Stromal cell of bone marrow (primary cell): ENCODE data around the gene CD300C.
A peak's percentile ranks its signal among the peaks of the same experiment; 100 is the strongest.
"Not testable (repeated sequence)": the region's sequence is repeated elsewhere in the genome, so short reads cannot be mapped to it uniquely, and the experiment has no call there.

ENCODE experiments used
- DNase-seq: peaks from one replicate; pipeline ENCODE4 v3.0.0-alpha.2; 2012; ENCODE audit warnings: low read depth

CD300C gene

DNA sequence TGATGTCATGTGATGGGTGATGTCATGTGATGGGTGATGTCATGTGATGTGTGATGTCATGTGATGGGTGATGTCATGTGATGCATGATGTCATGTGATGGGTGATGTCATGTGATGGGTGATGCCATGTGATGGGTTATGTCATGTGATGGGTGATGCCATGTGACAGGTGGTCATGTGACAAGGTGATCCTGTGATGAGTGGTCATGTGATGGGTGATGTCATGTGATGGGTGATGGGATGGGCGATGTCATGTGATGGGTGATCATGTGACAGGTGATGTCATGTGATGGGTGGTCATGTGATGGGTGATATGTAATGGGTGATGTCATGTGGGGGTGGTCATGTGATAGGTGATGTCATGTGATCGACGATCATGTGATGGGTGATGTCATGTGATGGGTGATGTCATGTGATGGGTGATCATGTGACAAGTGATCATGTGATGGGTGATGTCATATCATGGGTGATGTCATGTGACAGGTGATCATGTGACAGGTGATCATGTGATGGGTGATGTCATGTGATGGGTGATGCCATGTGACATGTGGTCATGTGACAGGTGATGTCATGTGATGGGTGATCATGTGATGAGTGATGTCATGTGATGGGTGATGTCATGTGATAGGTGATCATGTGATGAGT lies 31.8 kb downstream of the CD300C start:
- peak; percentile 9 for DNase-seq

DNA sequence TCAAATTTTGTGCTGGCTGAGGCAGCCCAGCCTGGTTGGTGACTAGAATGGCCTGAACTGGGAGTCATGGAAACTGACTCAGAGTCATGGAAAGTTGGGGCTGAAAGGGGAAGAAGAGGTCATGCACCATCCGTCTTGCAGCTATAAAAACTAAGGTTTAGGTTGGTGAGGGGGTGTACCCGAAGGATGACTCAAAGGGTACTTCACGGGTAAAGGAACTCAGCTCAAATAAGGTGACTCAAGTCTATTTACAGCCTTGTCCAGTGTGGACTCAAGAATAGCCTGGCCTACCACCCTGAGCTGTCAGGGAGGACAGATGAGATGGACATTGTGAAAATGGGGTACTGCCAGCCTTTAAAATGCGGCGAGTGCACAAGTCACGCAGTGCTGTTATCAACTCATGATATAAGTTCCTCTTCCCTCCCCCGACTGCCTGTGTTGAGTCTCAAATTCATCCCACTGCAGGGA lies 33.3 kb downstream of the CD300C start:
- peak; percentile 85 for DNase-seq

DNA sequence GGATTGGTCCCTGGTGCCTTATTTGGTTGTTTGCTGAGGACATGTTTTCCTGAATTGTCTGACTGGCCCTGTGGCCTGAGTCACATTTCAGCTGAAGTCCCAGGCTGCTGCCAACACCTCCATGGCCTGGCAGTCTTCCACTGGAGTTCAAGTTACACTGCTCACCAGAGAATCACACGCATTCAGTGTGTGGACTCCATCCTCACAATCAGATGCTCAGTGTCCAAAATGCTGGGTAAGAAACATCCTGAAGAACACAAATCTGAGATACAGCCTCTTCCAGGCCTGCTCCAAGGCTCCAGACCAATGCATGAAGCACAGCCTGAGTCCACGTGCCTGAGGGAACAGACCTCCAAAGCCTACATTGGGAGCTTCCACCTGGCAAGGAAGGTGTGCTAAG lies 33.9 kb downstream of the CD300C start:
- DNase-seq = peak; percentile 66

DNA sequence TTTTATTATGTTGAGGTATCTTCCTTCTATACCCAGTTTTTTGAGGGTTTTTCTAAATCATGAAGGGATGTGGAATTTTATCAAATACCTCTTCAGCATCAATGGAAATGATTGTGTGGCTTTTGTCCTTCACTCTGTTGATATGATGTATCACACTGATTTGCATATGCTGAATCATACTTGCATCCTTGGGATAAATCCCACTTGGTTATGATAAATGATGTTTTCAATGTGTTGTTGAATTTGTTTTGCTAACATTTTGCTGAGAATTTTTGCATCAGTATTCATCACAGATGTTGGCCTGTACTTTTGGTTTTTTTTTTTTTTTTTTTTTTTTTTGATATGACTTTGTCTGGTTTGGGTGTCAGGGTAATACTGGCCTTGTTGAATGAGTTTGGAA lies 37.8 kb downstream of the CD300C start:
- DNase-seq = no peak

DNA sequence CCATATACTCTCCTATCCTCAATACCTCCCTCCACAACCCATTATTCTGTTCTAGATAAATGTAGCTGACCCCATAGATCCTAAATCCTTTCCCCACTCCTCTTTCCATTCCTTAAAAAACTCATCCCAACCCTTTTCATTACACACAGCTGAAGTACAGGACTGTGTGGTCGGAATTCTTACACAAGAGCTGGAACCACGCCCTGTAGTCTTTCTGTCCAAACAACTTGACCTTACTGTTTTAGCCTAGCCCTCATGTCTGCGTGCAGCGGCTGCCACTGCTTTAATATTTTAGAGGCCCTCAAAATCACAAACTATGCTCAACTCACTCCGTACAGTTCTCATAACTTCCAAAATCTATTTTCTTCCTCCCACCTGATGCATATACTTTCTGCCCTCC lies 42.0 kb downstream of the CD300C start:
- DNase-seq = not testable (repeated sequence)

DNA sequence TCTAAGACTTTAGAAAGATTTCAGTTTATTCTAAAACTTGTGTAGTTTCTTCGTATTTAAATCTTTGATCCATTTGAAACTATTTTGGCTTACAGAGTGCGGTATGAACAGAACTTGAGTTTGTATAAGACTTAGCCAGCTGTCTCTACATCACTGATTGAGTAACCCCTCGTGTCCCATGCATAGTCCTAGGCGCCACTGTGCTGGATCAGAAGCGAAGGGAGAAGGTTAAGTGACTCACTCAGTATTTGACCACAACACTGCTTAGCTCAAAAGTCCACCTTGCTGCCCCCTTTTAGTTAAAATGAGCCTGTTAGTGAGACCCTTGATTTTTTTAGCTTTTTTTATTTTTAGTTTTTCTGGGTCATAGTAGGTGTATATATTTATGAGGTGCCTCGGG lies 43.1 kb downstream of the CD300C start:
- DNase-seq = no peak

DNA sequence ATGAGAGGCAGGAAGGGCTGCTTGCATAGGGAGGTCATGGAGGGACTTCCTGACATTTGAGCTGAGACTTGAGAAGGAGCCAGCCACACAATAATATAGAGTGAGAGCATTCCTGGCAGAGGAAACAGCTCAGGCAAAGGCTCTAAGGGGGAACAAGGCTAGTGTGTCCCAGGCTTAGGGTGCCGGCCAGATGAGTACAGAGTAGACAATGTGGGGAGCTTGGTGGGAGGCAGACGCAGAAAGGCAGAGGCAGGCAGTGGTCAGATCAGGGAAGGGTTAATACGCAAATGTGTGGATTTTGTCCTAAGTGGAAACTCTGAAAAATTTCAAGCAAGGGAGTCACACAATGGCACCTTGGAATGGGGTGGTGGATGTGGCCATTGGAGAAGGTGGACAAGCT lies 45.9 kb downstream of the CD300C start:
- no peak for DNase-seq

DNA sequence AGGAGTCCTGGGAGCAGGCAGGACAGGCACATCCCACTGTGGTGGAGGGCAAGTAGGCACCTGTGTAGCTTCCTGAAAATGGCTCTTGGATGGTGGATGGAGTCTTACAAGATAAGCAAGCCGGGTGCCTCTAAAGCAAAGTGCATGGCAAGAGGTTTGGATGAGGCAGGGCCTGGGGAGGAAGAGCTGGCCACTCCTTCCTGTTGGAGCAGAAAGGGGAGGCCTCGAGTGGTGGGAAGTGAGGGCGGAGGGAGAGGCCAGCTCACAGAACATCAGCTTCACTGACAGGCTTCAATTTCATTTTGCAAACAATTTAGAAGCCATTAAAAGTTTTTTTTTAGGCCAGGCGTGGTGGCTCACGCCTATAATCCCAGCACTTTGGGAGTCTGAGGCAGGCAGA lies 48.4 kb downstream of the CD300C start:
- DNase-seq = no peak

DNA sequence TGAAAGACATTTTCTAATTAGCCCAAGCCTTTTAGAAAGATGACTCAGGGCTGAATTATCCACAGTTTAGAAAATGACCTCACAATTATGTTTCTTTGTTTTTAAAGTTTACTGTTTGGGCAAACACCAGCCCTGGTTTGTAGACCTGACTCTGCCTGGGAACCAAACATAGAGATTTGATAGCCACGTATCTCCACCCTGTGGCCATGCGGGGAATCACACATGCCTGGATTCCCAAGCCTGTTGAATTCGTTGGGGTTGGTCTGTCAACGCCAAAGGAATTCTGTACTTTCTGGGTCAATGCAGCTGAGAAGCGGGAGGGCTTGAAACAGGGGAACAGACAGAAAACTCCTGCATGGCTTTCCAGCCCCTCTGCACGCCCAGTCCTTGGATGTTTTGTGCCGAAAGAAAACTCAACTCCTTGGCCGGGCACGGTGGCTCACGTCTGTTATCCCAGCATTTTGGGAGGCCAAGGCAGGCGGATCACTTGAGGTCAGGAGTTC lies 52.5 kb downstream of the CD300C start:
- peak; percentile 28 for DNase-seq

DNA sequence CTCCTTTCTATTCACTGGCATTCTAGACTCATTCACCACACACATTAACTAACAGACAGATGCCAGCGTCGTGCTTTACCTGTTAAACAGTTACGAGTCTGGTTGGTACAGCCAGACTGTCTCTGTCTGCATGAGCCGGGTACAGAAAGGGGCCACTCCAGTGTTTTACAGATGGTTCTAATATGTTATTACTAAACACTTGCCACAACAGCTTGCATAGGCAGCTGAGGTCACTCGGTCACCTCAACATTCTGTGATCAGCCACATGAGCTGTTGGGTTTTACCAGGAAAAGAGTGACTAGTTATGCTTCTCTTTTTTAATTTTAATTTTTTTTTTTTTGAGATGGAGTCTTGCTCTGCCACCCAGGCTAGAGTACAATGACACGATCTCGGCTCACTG lies 54.3 kb downstream of the CD300C start:
- no peak for DNase-seq
